Astrocyte (in vitro differentiated cells and primary cell): ENCODE data around the gene ULK4.

Experiments used
- CTCF ChIP-seq: IDR thresholded peaks from 2 replicates; pipeline ENCODE4 v1.5.1; 2011; ENCODE audit warnings: low read depth, mild to moderate bottlenecking, inconsistent platforms, low read length, moderate library complexity; ENCODE audit not compliant: insufficient read depth
- EZH2 ChIP-seq: IDR thresholded peaks from 2 replicates; pipeline ENCODE4 v1.6.1; 2012; ENCODE audit warnings: mild to moderate bottlenecking, low read length, inconsistent platforms; ENCODE audit not compliant: insufficient read depth

GRCh38 chr3:41286305-41286704 lies 675.6 kb downstream of the ULK4 start:
- TF ChIP-seq EZH2: no peak
- no peak for TF ChIP-seq CTCF
